Anterior cingulate cortex (tissue), 58 donors: ENCODE results near the gene MYO9B.
A peak's percentile ranks its signal among the peaks of the same experiment; 100 is the strongest.
"Not testable (repeated sequence)": the region's sequence is repeated elsewhere in the genome, so short reads cannot be mapped to it uniquely, and the experiment has no call there.

Experiments
- DNase-seq, 58 donors: peaks; one replicate each; lab custom pipeline; 2025; lab: John Stamatoyannopoulos, UW

Gene MYO9B

DNA sequence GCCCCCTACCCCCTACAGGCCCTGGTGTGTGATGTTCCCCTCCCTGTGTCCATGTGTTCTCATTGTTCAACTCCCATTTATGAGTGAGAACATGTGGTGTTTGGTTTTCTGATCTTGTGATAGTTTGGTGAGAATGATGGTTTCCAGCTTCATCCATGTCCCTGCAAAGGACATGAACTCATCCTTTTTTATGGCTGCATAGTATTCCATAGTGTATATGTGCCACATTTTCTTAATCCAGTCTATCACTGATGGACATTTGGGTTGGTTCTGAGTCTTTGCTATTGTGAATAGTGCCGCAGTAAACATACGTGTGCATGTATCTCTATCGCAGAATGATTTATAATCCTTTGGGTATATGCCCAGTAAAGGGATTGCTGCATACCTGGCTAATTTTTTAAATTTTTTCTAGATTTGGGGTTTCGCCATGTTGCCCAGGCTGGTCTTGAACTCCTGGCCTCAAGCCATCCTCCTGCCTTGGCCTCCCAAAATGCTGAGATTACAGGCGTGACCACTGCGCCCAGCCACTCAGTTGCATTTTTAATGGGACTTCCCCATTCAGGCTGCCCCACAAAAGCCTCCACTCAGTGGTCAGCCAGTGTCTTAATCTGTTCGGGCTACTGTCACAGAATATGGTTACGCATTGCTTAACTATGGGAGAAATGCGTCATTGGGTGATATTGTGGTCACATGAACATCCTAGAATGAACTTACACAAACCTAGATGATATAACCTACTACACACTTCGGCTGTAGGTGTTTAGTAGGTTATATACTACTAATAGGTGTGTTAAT is 62.7 kb downstream of the MYO9B start:
- DNase-seq: peak in 1 of 58 donors; percentile 5

DNA sequence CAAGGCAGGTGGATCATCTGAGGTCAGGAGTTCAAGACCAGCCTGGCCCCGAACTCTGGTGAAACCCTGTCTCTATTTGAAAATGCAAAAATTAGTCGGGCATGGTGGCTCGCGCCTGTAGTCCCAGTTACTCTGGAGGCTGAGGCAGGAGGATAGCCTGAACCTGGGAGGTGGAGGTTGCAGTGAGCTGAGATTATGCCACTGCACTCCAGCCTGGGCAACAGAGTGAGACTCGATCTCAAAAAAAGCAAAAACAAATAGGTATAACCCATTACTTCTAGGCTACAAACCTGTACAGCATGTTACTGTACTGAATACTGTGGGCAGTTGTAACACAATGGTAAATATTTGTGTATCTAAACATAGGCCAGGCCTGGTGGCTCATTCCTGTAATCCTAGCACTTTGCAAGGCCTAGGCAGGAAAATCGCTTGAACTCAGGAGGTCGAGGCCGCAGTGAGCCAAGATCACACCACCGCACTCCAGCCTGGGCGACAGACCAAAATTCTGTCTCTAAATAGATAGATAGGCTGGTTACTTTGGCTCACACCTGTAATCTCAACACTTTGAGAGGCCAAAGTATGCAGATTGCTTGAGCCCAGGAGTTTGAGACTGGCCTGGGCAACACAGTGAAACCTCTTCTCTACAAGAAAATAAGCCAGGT is 63.5 kb downstream of the MYO9B start:
- no peak for DNase-seq

DNA sequence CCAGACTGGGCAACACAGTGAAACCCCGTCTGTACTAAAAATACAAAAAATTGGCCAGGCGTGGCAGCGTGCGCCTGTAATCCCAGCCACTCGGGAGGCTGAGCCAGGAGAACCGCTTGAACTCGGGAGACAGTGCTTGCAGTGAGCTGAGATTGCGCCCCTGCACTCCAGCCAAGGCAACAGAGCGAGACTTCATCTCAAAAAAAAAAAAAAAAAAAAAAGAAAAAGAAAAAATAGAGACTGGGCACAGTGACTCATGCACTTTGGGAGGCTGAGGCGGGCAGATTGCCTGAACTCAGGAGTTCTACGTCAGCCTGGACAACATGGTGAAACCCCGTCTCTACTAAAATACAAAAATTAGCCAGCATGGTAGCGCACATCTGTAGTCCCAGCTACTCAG is 69.2 kb downstream of the MYO9B start:
- DNase-seq: peak in 7 of 58 donors; percentile 4 to 34 (median 11)

DNA sequence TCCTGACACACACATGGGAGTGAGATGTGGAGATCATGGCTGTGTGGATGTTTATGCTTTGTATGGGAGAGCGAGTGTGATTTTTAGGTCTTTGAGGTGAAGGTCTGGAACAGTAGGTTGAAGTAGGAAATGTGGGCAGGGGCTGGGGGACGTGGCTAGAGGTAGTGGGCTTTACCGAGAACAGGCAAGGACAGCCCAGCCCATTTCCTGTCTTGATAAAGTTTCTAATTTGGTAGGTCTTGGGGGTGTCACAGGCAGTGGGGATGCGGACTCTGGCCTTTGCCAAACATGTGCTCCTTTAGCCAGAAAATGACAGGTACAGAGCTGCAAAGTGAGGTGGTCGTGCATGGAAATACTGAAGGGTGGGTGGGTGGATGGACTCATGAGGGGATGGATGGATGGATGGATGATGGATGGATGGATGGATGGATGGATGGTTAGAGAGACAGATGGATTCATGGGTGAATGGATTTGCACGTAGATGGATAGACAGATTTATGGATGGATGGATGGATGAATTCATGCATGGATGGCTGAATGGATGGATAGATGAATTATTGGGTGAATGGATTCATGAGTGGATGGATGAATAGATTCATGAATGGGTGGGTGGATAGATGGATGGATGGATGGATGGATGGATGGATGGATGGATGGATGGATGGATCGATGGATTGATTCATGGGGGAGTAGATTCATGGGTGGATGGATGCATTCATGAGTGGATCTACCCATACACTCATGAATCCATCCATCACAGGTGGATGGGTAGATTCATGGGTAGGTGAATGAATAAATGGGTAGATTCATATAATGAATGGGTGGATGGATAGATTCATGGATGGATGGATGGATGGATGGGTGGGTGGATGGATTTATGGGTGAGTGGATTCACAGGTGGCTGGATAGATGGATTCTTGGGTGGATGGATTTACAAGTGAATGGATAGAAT is 70.2 kb downstream of the MYO9B start:
- DNase-seq: no peak

DNA sequence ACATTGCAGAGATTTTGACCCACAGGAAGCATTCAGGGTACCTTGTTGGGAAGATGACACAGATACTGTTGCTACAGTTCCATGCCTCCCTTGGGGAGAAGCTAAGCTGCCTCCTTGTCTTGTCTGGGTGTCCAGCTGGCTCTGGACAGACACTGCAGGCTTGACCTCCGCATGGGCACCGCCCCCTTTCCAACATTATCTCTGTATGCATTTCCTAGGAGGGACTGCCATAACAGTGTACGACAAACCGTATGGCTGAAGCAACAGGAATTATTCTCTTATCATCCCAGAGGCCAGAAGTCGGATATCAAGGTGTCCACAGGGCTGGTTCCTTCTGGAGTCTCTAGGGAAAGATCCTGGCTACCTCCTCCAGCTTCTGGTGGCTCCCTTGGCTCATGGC is 72.6 kb downstream of the MYO9B start:
- DNase-seq: no peak

DNA sequence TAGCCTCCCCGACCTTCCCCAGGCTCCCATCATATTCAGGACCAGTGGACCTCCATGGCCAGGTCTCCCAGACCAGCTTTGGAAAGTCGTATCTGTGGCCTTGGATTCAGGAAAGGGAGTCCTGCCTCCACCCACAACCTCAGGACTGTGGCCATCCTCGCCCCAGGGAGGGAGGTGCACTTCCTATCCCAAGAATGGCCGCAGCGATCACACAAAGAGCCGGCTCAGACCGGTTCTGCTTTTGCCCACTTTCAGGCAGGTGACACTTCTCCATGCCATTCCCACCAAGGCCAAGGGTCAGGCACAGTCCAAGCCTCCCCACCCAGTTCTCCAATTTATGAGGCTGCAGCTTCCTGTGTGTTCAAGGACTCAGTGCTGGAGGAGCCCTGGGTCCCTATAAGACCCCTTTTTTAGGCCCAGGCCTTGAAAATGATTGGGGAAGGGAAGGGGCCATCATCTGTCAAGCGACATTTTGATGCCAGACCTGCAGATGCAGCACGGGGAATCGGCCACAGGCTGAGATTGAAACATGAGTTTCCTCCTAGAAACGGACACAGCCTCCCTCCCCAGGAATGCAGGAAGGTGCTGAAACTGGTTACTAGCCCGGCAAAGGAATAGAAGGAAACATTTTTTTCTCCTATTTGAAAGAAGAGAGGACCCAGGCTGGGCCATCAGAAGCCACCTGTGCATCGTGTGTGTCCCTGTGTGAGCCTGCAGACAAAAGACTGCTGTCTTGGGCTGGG is 74.0 kb downstream of the MYO9B start:
- no peak for DNase-seq

DNA sequence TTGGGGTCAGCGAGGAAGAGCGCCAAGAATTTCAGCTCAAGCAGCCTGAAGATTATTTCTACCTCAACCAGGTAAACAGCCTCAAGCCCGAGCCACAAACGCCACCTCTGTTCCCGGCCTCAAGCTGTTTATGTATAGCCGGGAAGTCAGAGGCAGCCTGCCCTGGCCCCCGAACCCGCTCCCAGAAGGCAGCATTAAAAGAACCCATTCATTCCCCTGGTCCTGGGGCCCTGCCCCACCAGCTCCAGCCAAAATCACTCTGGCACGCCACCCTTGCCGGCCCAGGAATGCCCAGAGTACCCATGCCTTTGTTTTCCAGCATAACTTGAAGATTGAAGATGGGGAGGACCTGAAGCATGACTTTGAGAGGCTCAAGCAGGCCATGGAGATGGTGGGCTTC is 78.4 kb downstream of the MYO9B start:
- DNase-seq: no peak

DNA sequence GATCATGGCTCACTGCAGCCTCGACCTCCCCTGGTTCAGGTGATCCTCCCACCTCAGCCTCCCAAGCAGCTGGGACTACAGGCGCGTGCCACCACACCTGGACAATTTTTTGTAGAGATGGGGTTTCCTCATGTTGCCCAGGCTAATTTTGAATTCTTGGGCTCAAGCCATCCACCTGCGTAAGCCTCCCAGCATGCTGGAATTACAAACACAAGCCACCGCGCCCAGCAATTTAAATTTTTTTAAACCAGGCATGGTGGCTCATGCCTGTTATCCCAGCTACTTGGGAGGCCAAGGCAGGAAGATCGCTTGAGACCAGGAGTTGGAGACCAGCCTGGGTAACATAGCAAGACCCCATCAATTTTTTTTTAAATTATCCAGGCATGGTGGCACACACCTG is 79.7 kb downstream of the MYO9B start:
- DNase-seq: no peak

DNA sequence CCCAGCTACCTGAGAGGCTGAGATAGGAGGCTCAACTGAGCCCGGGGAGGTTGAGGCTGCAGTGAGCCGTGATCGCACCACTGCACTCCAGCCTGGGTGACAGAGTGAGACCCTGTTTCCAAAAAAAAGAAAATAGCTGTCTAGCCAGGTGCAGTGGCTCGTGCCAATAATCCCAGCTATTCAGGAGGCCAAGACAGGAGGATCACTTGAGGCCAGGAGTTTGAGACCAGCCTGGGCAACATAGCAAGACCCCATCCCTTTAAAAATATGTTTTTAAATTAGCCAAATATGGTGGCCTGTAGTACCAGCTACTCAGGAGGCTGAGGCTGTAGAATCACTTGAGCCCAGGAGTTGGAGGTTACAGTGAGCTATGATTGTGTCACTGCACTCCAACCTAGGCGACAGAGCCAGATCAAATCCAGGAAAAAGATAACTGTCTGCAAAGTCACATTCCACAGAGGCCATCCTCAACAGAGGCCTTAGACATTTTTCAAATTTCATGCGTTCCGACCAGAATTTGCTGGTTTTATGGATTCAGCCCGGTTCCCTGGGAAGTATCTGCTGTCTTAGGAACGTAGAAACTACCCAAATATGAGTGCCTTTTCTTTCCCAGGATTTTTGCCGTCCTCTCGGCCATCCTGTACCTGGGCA is 80.8 kb downstream of the MYO9B start:
- no peak for DNase-seq

DNA sequence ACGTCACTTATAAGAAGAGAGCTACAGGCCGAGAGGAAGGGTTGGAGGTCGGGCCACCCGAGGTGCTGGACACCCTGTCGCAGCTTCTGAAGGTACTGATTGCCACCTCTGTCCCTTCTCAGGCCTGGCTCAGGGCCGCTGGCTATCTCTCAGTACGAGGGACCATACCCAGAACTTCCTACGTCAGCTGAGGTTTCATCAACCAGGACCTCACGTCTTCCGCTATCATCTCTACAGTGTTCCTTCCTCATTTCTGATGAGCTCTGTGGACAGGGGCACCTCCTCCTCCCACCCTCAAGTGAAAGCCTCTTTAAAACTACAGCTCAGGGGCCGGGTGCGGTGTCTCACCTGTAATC is 81.3 kb downstream of the MYO9B start:
- DNase-seq: peak in 4 of 58 donors; percentile 4 to 19 (median 8)

DNA sequence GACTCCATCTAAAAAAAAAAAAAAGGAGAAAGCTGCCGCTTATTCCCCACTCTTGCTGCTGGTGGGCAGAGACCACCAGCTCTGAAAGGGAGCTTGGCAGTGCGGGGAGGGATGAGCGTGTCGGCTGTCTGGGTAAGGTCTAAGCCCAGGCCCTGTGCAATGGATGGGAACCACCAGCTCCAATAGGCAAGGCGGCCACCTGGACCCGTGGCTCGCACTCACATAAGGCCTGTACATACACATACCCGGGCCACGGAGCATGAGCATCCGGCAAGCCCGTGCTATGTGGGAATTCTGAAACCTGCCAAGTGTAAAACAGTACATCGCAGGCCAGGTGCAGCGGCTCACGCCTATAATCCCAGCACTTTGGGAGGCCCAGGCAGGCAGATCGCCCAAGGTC is 83.0 kb downstream of the MYO9B start:
- no peak for DNase-seq

DNA sequence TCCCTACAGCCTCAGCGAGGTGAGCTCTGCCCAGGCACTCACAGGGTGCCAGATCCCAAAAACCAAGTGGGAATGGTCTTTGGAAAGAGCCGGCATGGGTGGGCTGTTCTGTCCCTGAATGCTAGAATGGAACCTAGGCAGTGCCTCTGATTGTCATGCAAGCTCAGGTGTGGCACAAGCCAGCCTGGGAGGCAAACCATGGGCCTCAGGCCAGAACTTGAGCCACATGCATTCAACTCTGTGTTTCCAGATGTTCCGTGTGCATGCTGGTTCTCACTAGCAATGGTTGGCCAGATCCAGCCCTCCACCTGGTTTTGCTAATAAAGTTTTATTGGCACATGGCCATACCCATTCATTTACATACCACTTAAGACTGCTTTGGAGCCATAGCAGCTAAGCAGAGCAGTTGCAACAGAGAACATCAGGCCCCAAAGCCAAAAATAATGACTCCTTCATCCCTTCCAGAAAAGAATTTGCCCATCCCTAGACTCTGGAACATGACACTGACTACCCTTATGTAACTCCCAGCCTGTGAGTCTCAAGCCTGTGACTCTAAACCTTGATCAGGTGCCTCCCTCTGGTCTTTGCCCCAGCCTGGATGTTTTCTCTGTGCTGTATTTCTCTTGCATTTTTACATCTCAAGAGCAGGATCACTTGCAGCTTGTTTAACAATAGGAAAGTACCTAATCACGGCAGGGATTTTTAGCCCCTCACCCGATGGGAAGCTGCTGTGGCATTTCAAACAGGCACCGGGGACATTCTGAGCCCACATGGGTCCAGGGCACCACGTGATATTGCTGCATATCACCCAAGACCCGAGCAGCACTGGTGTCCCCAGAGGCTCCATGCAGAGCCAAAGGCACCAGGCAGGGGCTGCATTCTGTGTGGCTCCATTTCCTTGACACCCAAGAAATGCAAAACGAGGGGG is 84.2 kb downstream of the MYO9B start:
- DNase-seq: no peak

DNA sequence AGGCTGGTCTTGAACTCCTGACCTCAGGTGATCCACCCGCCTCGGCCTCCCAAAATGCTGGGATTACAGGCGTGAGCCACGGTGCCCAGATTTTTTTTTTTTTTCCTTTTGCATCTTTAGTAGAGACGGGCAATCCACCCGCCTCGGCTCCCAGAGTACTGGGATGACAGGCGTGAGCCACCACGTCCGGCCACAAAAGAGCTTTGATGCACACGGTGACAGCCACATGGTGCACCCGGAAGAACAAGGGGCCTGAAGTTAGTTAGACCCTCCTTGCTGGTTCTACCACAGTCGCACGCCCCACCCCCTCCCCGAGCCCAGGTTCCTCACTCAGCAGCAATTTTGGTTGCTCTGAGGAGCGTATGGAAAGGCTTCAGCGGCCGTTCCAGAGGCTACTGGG is 85.3 kb downstream of the MYO9B start:
- DNase-seq: no peak

DNA sequence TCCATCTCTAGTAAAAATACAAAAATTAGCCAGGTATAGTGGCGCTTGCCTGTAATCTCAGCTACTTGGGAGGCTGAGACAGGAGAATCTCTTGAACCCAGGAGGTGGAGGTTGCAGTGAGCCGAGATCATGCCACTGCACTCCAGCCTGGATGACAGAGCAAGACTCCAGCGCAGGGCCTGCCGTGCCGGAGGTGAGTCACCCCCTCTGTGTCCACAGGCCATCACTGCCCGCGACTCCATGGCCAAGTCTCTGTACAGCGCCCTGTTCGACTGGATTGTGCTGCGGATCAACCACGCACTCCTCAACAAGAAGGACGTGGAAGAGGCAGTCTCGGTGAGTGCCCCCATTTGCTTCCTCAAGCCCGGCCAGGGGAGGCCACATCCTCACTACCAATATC is 86.6 kb downstream of the MYO9B start:
- not testable (repeated sequence) for DNase-seq

DNA sequence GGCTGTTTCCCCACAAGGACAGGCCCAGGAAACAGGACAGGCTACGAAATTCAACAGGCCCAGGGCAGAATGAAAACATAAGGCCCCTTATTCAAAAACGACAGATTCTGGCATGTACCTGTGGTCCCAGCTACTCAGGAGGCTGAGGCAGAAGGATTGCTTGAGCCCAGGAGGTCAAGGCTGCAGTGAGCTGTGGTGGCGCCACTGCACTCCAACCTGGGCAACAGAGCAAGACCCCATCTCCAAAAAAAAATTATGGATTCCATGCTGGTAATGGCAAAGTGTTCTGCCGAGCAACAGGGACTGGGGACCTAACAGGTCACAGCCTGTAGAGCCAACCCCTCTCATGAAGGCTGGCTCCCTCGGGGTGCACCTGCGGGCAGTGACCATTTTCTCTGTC is 87.0 kb downstream of the MYO9B start:
- no peak for DNase-seq

DNA sequence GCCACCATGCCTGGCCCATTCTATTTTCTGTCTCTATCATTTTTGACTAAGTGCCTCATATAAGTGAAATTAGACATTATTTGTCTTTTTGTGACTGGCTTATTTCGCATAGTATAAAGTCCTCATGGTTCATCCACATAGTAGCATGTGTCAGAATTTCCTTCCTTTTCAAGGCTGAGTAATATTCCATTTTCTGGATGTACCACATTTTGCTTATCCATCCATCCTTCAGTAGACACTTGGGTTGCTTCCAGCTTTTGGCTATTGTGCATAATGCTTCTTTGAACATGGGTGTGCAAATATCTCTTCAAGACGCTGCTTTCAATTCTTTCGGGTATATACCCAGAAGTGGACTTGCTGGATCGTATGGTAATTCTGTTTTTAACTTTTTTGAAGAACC is 88.1 kb downstream of the MYO9B start:
- DNase-seq: no peak

DNA sequence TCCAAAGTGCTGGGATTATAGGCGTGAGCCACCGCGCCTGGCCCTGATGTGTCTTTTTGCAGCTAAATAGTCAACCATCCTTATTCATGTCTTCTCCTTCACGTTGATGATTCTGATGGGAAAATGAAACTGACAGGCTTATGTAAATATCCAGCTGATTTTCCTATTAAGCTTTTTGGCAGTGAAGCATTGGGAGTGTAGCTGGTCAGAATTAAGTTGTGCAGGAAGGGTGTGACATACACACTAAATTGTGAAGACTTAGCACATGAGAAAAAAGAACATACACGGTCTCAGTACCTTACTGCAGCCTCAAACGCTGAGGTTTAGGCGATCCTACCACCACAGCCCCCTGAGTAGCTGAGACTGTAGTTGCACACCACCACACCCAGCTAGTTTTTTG is 89.1 kb downstream of the MYO9B start:
- DNase-seq: no peak

DNA sequence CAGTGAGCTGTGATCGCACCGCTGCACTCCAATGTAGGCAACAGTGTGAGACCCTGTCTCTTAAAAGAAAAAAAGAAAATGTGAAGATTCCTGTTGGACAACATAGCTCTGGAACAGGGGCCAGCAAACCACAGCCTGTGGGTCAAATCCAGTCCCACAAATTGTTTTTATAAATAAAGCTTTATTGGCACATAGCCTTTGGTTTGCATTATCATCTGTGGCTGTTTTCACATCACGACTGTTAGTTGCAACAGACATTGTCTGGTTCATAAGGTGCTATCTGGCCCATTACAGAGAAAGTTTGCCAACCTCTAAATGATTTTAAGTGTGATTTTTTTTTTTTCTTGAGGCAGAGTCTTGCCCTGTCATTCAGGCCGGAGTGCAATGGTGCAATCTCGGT is 90.1 kb downstream of the MYO9B start:
- DNase-seq: no peak
